SK-N-SH (cell line): ENCODE data around the gene SRGAP3. TPM values are rescaled to one million over a fixed set of nuclear protein-coding genes. Genes with fewer than 3 reads are reported as not detected.

Experiments used
- CTCF ChIA-PET: fragments of 300-600, 350-600 bp; formaldehyde crosslinking; extraction: SDS; loops from one replicate; lab custom pipeline; 2021; lab: Yijun Ruan, JAX
- POLR2A ChIA-PET: fragments of 350-600 bp; sonication (Branson Sonifier 250); formaldehyde crosslinking; extraction: SDS; loops from one replicate; lab custom pipeline; 2020; ENCODE audit warnings: antibody characterized with exemption, inconsistent platforms; lab: Yijun Ruan, JAX
- DNase-seq: peaks from one replicate; pipeline ENCODE4 v3.0.0; 2012
- H2AFZ ChIP-seq: fragments of 200-600 bp; sonication (generic); 2 replicates; pipeline ENCODE4 v1.8.1; 2016; ENCODE audit warnings: antibody characterized with exemption, mild to moderate bottlenecking, low read depth
- H3F3A ChIP-seq: fragments of 200-600 bp; sonication (generic); replicated peaks from 2 replicates; pipeline ENCODE3; 2016; ENCODE audit warnings: antibody characterized with exemption, mild to moderate bottlenecking; ENCODE audit not compliant: insufficient read depth
- H3K27ac ChIP-seq, 2 experiments: fragments of 200-500 bp in 1 of 2; fragments of 200-600 bp in 1 of 2; sonication (Bioruptor generic) in 1 of 2; sonication (generic), shearing (Covaris generic) in 1 of 2; 2 replicates each; pipeline versions ENCODE4 v1.5.1 to v1.6.1; 2014 to 2016; ENCODE audit warnings: low read depth in 2 of 2, inconsistent platforms in 1 of 2, low read length in 1 of 2, mild to moderate bottlenecking in 1 of 2, mixed read lengths in 1 of 2
- H3K27me3 ChIP-seq: fragments of 200-600 bp; sonication (generic), shearing (Covaris generic); 2 replicates; pipeline ENCODE4 v1.6.1; 2016; ENCODE audit warnings: mixed run types; ENCODE audit not compliant: insufficient read depth
- H3K36me3 ChIP-seq, 2 experiments: fragments of 200-500 bp in 1 of 2; fragments of 200-600 bp in 1 of 2; sonication (Bioruptor generic) in 1 of 2; sonication (generic) in 1 of 2; replicated peaks in 1 of 2; 2 replicates each; pipeline versions ENCODE3 to v1.5.1; 2014 to 2016; ENCODE audit warnings: low read length in 1 of 2, mild to moderate bottlenecking in 1 of 2; ENCODE audit not compliant: insufficient read depth in 2 of 2, control insufficient read depth in 1 of 2
- H3K4me1 ChIP-seq, 2 experiments: fragments of 200-500 bp in 1 of 2; fragments of 200-600 bp in 1 of 2; sonication (Bioruptor generic) in 1 of 2; sonication (generic), shearing (Covaris generic) in 1 of 2; 2 replicates each; pipeline versions ENCODE4 v1.5.1 to v1.6.1; 2014 to 2016; ENCODE audit warnings: low read depth in 1 of 2, low read length in 1 of 2, mixed run types in 1 of 2; ENCODE audit not compliant: insufficient read depth in 2 of 2, control insufficient read depth in 1 of 2
- H3K4me2 ChIP-seq: fragments of 200-600 bp; sonication (generic), shearing (Covaris generic); 2 replicates; pipeline ENCODE4 v1.6.1; 2017; ENCODE audit warnings: mixed run types
- H3K4me3 ChIP-seq, 2 experiments: fragments of 200-500 bp in 1 of 2; fragments of 200-600 bp in 1 of 2; sonication (Bioruptor generic) in 1 of 2; sonication (generic), shearing (Covaris generic) in 1 of 2; 2 replicates each; pipeline versions ENCODE4 v1.5.1 to v1.8.1; 2014 to 2016; ENCODE audit warnings: low read depth in 2 of 2, inconsistent platforms in 1 of 2, low read length in 1 of 2, mild to moderate bottlenecking in 1 of 2, mixed read lengths in 1 of 2, moderate library complexity in 1 of 2
- H3K79me2 ChIP-seq: fragments of 200-600 bp; sonication (generic); 2 replicates; pipeline ENCODE4 v1.8.1; 2017; ENCODE audit warnings: mild to moderate bottlenecking; ENCODE audit not compliant: insufficient read depth
- H3K9ac ChIP-seq: fragments of 200-600 bp; sonication (generic); 2 replicates; pipeline ENCODE4 v1.6.1; 2017; ENCODE audit warnings: mixed run types
- H3K9me2 ChIP-seq: fragments of 200-600 bp; sonication (generic); 2 replicates; pipeline ENCODE4 v1.6.1; 2017; ENCODE audit warnings: mixed run types
- H3K9me3 ChIP-seq: fragments of 200-600 bp; sonication (generic); 2 replicates; pipeline ENCODE4 v1.6.1; 2017; ENCODE audit warnings: mixed run types, mild to moderate bottlenecking, moderate library complexity
- H4K20me1 ChIP-seq: fragments of 200-600 bp; sonication (generic); 2 replicates; pipeline ENCODE4 v1.6.1; 2017; ENCODE audit warnings: mild to moderate bottlenecking, mixed run types; ENCODE audit not compliant: insufficient read depth
- CHD2 ChIP-seq: fragments of 150-350 bp; IDR thresholded peaks from 2 replicates; pipeline ENCODE4 v1.6.1; 2018; ENCODE audit warnings: low read length; ENCODE audit not compliant: partially characterized antibody
- CTCF ChIP-seq: fragments of 200-600 bp; sonication (generic); IDR thresholded peaks from 2 replicates; pipeline ENCODE4 v1.6.1; 2017; ENCODE audit warnings: antibody characterized with exemption, mild to moderate bottlenecking, moderate library complexity
- ELF1 ChIP-seq: IDR thresholded peaks from 2 replicates; pipeline ENCODE4 v1.4.0; 2012
- EP300 ChIP-seq, 2 experiments: IDR thresholded peaks; 2 replicates each; pipeline versions ENCODE4 v1.4.0 to v1.6.1; 2012; ENCODE audit warnings: borderline replicate concordance in 1 of 2, low read depth in 1 of 2, low read length in 1 of 2
- EZH2phosphoT487 ChIP-seq: fragments of 200-600 bp; sonication (generic); IDR thresholded peaks from 2 replicates; pipeline ENCODE4 v1.6.1; 2017; ENCODE audit warnings: low read depth, mixed run types, mild to moderate bottlenecking, antibody characterized with exemption, moderate library complexity, borderline replicate concordance
- FOSL2 ChIP-seq: IDR thresholded peaks from 2 replicates; pipeline ENCODE4 v1.4.0; 2012; ENCODE audit warnings: low read depth, mild to moderate bottlenecking, moderate library complexity, borderline replicate concordance
- FOXJ3 ChIP-seq: sonication (generic); formaldehyde crosslinking; IDR thresholded peaks from 2 replicates; pipeline ENCODE4 v1.5.1; 2020; ENCODE audit warnings: mild to moderate bottlenecking, missing genetic modification reagents
- GABPA ChIP-seq: IDR thresholded peaks from 2 replicates; pipeline ENCODE4 v1.4.0; 2012; ENCODE audit warnings: low read depth, mild to moderate bottlenecking
- MAX ChIP-seq: IDR thresholded peaks from 2 replicates; pipeline ENCODE4 v1.4.0; 2012; ENCODE audit warnings: low read depth
- MXI1 ChIP-seq: IDR thresholded peaks from 2 replicates; pipeline ENCODE4 v1.6.1; 2012; ENCODE audit warnings: mild to moderate bottlenecking, low read depth, low read length, improper control_type of control experiment
- NFIC ChIP-seq: IDR thresholded peaks from 2 replicates; pipeline ENCODE4 v1.4.0; 2012; ENCODE audit warnings: borderline replicate concordance
- RCOR1 ChIP-seq: fragments of 150-350 bp; IDR thresholded peaks from 2 replicates; pipeline ENCODE4 v1.6.1; 2017; ENCODE audit warnings: antibody characterized with exemption, low read length
- REST ChIP-seq: IDR thresholded peaks from 2 replicates; pipeline ENCODE4 v1.6.1; 2012; ENCODE audit warnings: mild to moderate bottlenecking, low read depth, low read length, moderate library complexity
- SIN3A ChIP-seq: IDR thresholded peaks from 2 replicates; pipeline ENCODE4 v1.6.1; 2012; ENCODE audit warnings: low read depth, mild to moderate bottlenecking, low read length, moderate library complexity, borderline replicate concordance
- SMC3 ChIP-seq: IDR thresholded peaks from 2 replicates; pipeline ENCODE4 v1.6.1; 2012; ENCODE audit warnings: low read depth, low read length, improper control_type of control experiment
- TAF1 ChIP-seq: IDR thresholded peaks from 2 replicates; pipeline ENCODE4 v1.6.1; 2012; ENCODE audit warnings: low read depth, mild to moderate bottlenecking, low read length, moderate library complexity, borderline replicate concordance
- USF1 ChIP-seq: IDR thresholded peaks from 2 replicates; pipeline ENCODE4 v1.4.0; 2012; ENCODE audit warnings: low read depth, borderline replicate concordance
- USF2 ChIP-seq: fragments of 150-350 bp; IDR thresholded peaks from 2 replicates; pipeline ENCODE4 v1.6.1; 2017; ENCODE audit warnings: antibody characterized with exemption, low read length, low read depth, borderline replicate concordance
- YY1 ChIP-seq: IDR thresholded peaks from 2 replicates; pipeline ENCODE4 v1.4.0; 2012; ENCODE audit warnings: low read depth, mild to moderate bottlenecking
- WGBS: methylation state at CpG from one replicate; pipeline ENCODE4 v1.1.6; 2017; ENCODE audit warnings: low lambda C conversion rate; 5-methylcytosine and 5-hydroxymethylcytosine counted together
- polyA plus RNA-seq, 3 experiments: library from polyadenylated mRNA; depleted of rRNA; stranded (reverse); fragments of >200 nt; gene quantifications; 2 replicates each; pipeline ENCODE4 v1.2.3, GENCODE V29; 2012

The SRGAP3 gene
- polyA plus RNA-seq, 1 of the 3 experiments (the other 2 are of a cell fraction), result 2.8 TPM

- no peak for DNase-seq
- no peak overlapping the region for H3K9ac ChIP-seq
- WGBS, result 73% methylated on average over 17 of the region's 18 CpGs
- H2AFZ ChIP-seq, result no peak overlapping the region
- no peaks in the 10 kb centered on the region for H3K36me3 ChIP-seq
- H3K4me2 ChIP-seq, result no peak overlapping the region
- peaks cover 0 to 21% of the 10 kb centered on the region in 2 experiments; a peak in 1 of 4 replicates for H3K4me1 ChIP-seq
- H3K79me2 ChIP-seq, result no peaks in the 10 kb centered on the region
- no peaks in the 10 kb centered on the region for H3F3A ChIP-seq
- ChIA-PET CTCF (no interaction called here), POLR2A (no interaction called here)
- TF ChIP-seq ELF1 (no peak), USF2 (no peak), MAX (no peak), FOXJ3 (CRISPR knock-in tag) (no peak), CHD2 (no peak), CTCF (no peak), SMC3 (no peak), YY1 (no peak), USF1 (no peak), RCOR1 (no peak), GABPA (no peak), NFIC (no peak), SIN3A (no peak)
- no peaks in the 10 kb centered on the region for H3K9me2 ChIP-seq
- no peaks in the 10 kb centered on the region for H4K20me1 ChIP-seq
- H3K27me3 ChIP-seq, result no peaks in the 10 kb centered on the region
- H3K9me3 ChIP-seq, result no peaks in the 10 kb centered on the region
- no peak overlapping the region for H3K27ac ChIP-seq
- H3K4me3 ChIP-seq, result no peak overlapping the region
Observed at GRCh38 chr3:9169956-9170850, 79.2 kb downstream of the SRGAP3 start.

GRCh38 chr3:9169326-9169725 is 80.1 kb downstream of the SRGAP3 start:
- Histone ChIP-seq H3K4me2 (no peak overlapping the region), H3K9me2 (no peaks in the 10 kb centered on the region), H3K27ac (no peak overlapping the region), H3K36me3 (no peaks in the 10 kb centered on the region), H3K79me2 (no peaks in the 10 kb centered on the region), H3K4me3 (no peak overlapping the region), H3F3A (no peaks in the 10 kb centered on the region), H3K9me3 (no peaks in the 10 kb centered on the region), H2AFZ (no peak overlapping the region), H4K20me1 (no peaks in the 10 kb centered on the region), H3K9ac (no peak overlapping the region), H3K27me3 (no peaks in the 10 kb centered on the region), H3K4me1 (peaks cover 0 to 20% of the 10 kb centered on the region in 2 experiments; a peak in 1 of 4 replicates)
- 29% methylated on average over 1 of the region's 1 CpG for WGBS
- ChIA-PET POLR2A (no interaction called here), CTCF (no interaction called here)
- no peak for DNase-seq
- no peak for TF ChIP-seq CHD2
- TF ChIP-seq TAF1, result no peak
- no peak for TF ChIP-seq EP300 (IDR thresholded peaks at IDR 0.05; ENCODE audit: borderline replicate concordance in 1 of 2, low read depth in 1 of 2, low read length in 1 of 2)
- TF ChIP-seq MAX, result no peak
- no peak for TF ChIP-seq RCOR1
- TF ChIP-seq NFIC, result no peak
- TF ChIP-seq FOSL2, result no peak
- TF ChIP-seq MXI1, result no peak
- TF ChIP-seq REST, result no peak
- no peak for TF ChIP-seq EZH2phosphoT487
